WTC11 (cell line): ENCODE measurements around the gene FADS6. TPM values are rescaled to one million over a fixed set of nuclear protein-coding genes. Genes with fewer than 3 reads are reported as not detected.

Experiments used
- ATAC-seq: fragments of 200-7000 bp; cut with Tn5 transposase; 2 replicates; pipeline ENCODE4 v1.10.0; 2021; ENCODE audit warnings: mild to moderate bottlenecking, moderate library complexity
- CTCF ChIA-PET: fragments of 300-600 bp; sonication (Branson Sonifier 250); formaldehyde crosslinking; loops from one replicate; lab custom pipeline; 2021; ENCODE audit warnings: antibody characterized with exemption; lab: Charles Lee
- POLR2A ChIA-PET: fragments of 350-600 bp; sonication (Branson Sonifier 250); formaldehyde crosslinking; loops from one replicate; lab custom pipeline; 2021; ENCODE audit warnings: antibody characterized with exemption; lab: Charles Lee
- DNase-seq: peaks from one replicate; pipeline ENCODE4 v3.0.0; 2021; ENCODE audit warnings: low spot score
- H3K27ac Mint-ChIP-seq: 2 replicates; pipeline ENCODE4 v1.8.0; 2021; ENCODE audit warnings: mixed read lengths
- H3K27me3 Mint-ChIP-seq: 2 replicates; pipeline ENCODE4 v1.8.0; 2021; ENCODE audit warnings: low read depth, mild to moderate bottlenecking, moderate library complexity, mixed read lengths
- H3K36me3 Mint-ChIP-seq: 2 replicates; pipeline ENCODE4 v1.8.0; 2021; ENCODE audit warnings: mixed read lengths
- H3K4me1 Mint-ChIP-seq: 2 replicates; pipeline ENCODE4 v1.8.0; 2022; ENCODE audit warnings: mixed read lengths
- H3K4me3 Mint-ChIP-seq: 2 replicates; pipeline ENCODE4 v1.8.0; 2021; ENCODE audit warnings: mild to moderate bottlenecking, moderate library complexity, mixed read lengths
- H3K9me3 Mint-ChIP-seq: 2 replicates; pipeline ENCODE4 v1.8.0; 2021; ENCODE audit warnings: mixed read lengths
- CBFB ChIP-seq: sonication (generic); formaldehyde crosslinking; IDR thresholded peaks from 2 replicates; pipeline ENCODE4 v1.8.1; 2022; ENCODE audit warnings: mild to moderate bottlenecking, low read depth, missing genetic modification reagents
- CREM ChIP-seq: sonication (generic); formaldehyde crosslinking; IDR thresholded peaks from 2 replicates; pipeline ENCODE4 v1.8.1; 2022; ENCODE audit warnings: mild to moderate bottlenecking, missing genetic modification reagents, moderate library complexity
- GABPB1 ChIP-seq: sonication (generic); formaldehyde crosslinking; IDR thresholded peaks from 2 replicates; pipeline ENCODE4 v1.8.1; 2023; ENCODE audit warnings: mild to moderate bottlenecking, missing genetic modification reagents
- JAZF1 ChIP-seq: fragments of 250-450 bp; sonication (Bioruptor Pico); IDR thresholded peaks from 2 replicates; pipeline ENCODE4 v1.9.0; 2021; ENCODE audit warnings: moderate library complexity, mild to moderate bottlenecking, inconsistent platforms
- MYBL2 ChIP-seq: sonication (generic); formaldehyde crosslinking; IDR thresholded peaks from 2 replicates; pipeline ENCODE4 v1.8.1; 2023; ENCODE audit warnings: mild to moderate bottlenecking, moderate library complexity, missing genetic modification reagents
- RELA ChIP-seq: sonication (generic); formaldehyde crosslinking; IDR thresholded peaks from 2 replicates; pipeline ENCODE4 v1.8.1; 2022; ENCODE audit warnings: missing genetic modification reagents, mild to moderate bottlenecking, borderline replicate concordance
- SOX15 ChIP-seq: fragments of 250-450 bp; sonication (Bioruptor Pico); IDR thresholded peaks from 2 replicates; pipeline ENCODE4 v1.9.0; 2021; ENCODE audit warnings: mild to moderate bottlenecking
- SP1 ChIP-seq: sonication (generic); formaldehyde crosslinking; conservative IDR thresholded peaks from 2 replicates; pipeline ENCODE4 v1.8.1; 2022; ENCODE audit warnings: missing genetic modification reagents
- ZBTB21 ChIP-seq: sonication (generic); formaldehyde crosslinking; IDR thresholded peaks from 2 replicates; pipeline ENCODE4 v1.8.1; 2023; ENCODE audit warnings: mild to moderate bottlenecking, missing genetic modification reagents, borderline replicate concordance
- ZNF121 ChIP-seq: sonication (generic); formaldehyde crosslinking; IDR thresholded peaks from 2 replicates; pipeline ENCODE4 v1.8.0; 2023; ENCODE audit warnings: missing genetic modification reagents
- ZNF138 ChIP-seq: sonication (generic); formaldehyde crosslinking; conservative IDR thresholded peaks from 2 replicates; pipeline ENCODE4 v1.8.1; 2022; ENCODE audit warnings: mild to moderate bottlenecking, moderate library complexity, missing genetic modification reagents
- ZNF232 ChIP-seq: sonication (generic); formaldehyde crosslinking; IDR thresholded peaks from 2 replicates; pipeline ENCODE4 v1.8.0; 2022; ENCODE audit warnings: mild to moderate bottlenecking, missing genetic modification reagents
- total RNA-seq: library from RNA; stranded (reverse); gene quantifications from 3 replicates; pipeline ENCODE4 v1.2.3, GENCODE V29; 2021
- TF ChIP-seq, protein P1 (sequence below): sonication (generic); formaldehyde crosslinking; IDR thresholded peaks from 2 replicates; pipeline ENCODE4 v1.8.0; 2022; ENCODE audit warnings: mild to moderate bottlenecking, missing genetic modification reagents
- TF ChIP-seq, protein P2 (sequence below): sonication (generic); formaldehyde crosslinking; IDR thresholded peaks from 2 replicates; pipeline ENCODE4 v1.8.0; 2023; ENCODE audit warnings: missing genetic modification reagents
- TF ChIP-seq, protein P3 (sequence below): sonication (generic); formaldehyde crosslinking; IDR thresholded peaks from 2 replicates; pipeline ENCODE4 v1.8.0; 2023; ENCODE audit warnings: missing genetic modification reagents, mild to moderate bottlenecking, borderline replicate concordance
- TF ChIP-seq, protein P4 (sequence below): sonication (generic); formaldehyde crosslinking; IDR thresholded peaks from 2 replicates; pipeline ENCODE4 v1.8.1; 2023; ENCODE audit warnings: mild to moderate bottlenecking, missing genetic modification reagents, moderate library complexity
- TF ChIP-seq, protein P5 (sequence below): sonication (generic); formaldehyde crosslinking; IDR thresholded peaks from 2 replicates; pipeline ENCODE4 v1.8.0; 2022; ENCODE audit warnings: missing genetic modification reagents

Gene FADS6
- total RNA-seq, 1 experiment from 2014 or later: 1.2 TPM

- H3K27me3 Mint-ChIP-seq: peaks cover 59% of the 10 kb centered on the region
- POLR2A ChIA-PET: no interaction called here
- peaks cover 13% of the 10 kb centered on the region for H3K4me1 Mint-ChIP-seq
- peak overlapping the region; percentile 70 for H3K4me3 Mint-ChIP-seq
- no peak for ATAC-seq
- TF ChIP-seq, protein P1, sequence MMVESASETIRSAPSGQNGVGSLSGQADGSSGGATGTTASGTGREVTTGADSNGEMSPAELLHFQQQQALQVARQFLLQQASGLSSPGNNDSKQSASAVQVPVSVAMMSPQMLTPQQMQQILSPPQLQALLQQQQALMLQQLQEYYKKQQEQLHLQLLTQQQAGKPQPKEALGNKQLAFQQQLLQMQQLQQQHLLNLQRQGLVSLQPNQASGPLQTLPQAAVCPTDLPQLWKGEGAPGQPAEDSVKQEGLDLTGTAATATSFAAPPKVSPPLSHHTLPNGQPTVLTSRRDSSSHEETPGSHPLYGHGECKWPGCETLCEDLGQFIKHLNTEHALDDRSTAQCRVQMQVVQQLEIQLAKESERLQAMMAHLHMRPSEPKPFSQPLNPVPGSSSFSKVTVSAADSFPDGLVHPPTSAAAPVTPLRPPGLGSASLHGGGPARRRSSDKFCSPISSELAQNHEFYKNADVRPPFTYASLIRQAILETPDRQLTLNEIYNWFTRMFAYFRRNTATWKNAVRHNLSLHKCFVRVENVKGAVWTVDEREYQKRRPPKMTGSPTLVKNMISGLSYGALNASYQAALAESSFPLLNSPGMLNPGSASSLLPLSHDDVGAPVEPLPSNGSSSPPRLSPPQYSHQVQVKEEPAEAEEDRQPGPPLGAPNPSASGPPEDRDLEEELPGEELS (CRISPR knock-in tag): no peak
- TF ChIP-seq ZNF138 (CRISPR knock-in tag) (no peak), SP1 (no peak), CBFB (CRISPR knock-in tag) (no peak)
- H3K9me3 Mint-ChIP-seq: no peaks in the 10 kb centered on the region
- H3K27ac Mint-ChIP-seq: no peak overlapping the region
- DNase-seq: no peak
- H3K36me3 Mint-ChIP-seq: no peaks in the 10 kb centered on the region
- CTCF ChIA-PET: interaction anchor here (0.8 to 7.8 kb wide), 13 partner anchors 8 to 284 kb away, joined by 3 to 206 read pairs (median 4); partner anchors contain the start of genes CDR2L, HID1 and NUP85
These were observed 28.7 kb upstream of the FADS6 start for GRCh38 chr17:74922172-74922571.

DNA sequence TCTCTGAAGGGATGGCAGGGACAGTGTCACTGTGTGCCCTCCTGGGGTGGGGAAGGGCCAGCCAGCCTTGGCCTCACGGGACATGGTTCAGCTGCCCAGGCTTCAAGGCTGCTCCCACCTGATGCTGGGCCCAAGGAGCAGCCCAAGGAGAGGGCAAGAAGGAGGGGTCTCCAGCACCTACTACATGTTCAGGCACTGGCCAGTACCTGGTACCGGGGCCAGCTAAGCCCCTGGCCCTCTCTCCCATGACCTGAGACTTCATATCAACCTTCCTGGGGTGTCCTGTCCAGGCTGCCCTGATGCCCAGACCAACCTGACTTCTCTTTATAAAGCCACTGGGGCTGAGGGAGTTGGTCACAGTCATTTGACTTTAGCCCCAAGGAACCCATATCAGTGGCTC, 28.3 kb upstream of the FADS6 start:
- Mint-ChIP-seq H3K4me3 (no peak overlapping the region), H3K4me1 (peaks cover 13% of the 10 kb centered on the region), H3K27ac (no peak overlapping the region), H3K9me3 (no peaks in the 10 kb centered on the region), H3K36me3 (no peaks in the 10 kb centered on the region), H3K27me3 (peaks cover 55% of the 10 kb centered on the region)
- TF ChIP-seq, protein P2, sequence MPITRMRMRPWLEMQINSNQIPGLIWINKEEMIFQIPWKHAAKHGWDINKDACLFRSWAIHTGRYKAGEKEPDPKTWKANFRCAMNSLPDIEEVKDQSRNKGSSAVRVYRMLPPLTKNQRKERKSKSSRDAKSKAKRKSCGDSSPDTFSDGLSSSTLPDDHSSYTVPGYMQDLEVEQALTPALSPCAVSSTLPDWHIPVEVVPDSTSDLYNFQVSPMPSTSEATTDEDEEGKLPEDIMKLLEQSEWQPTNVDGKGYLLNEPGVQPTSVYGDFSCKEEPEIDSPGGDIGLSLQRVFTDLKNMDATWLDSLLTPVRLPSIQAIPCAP: no peak
- TF ChIP-seq, protein P3, sequence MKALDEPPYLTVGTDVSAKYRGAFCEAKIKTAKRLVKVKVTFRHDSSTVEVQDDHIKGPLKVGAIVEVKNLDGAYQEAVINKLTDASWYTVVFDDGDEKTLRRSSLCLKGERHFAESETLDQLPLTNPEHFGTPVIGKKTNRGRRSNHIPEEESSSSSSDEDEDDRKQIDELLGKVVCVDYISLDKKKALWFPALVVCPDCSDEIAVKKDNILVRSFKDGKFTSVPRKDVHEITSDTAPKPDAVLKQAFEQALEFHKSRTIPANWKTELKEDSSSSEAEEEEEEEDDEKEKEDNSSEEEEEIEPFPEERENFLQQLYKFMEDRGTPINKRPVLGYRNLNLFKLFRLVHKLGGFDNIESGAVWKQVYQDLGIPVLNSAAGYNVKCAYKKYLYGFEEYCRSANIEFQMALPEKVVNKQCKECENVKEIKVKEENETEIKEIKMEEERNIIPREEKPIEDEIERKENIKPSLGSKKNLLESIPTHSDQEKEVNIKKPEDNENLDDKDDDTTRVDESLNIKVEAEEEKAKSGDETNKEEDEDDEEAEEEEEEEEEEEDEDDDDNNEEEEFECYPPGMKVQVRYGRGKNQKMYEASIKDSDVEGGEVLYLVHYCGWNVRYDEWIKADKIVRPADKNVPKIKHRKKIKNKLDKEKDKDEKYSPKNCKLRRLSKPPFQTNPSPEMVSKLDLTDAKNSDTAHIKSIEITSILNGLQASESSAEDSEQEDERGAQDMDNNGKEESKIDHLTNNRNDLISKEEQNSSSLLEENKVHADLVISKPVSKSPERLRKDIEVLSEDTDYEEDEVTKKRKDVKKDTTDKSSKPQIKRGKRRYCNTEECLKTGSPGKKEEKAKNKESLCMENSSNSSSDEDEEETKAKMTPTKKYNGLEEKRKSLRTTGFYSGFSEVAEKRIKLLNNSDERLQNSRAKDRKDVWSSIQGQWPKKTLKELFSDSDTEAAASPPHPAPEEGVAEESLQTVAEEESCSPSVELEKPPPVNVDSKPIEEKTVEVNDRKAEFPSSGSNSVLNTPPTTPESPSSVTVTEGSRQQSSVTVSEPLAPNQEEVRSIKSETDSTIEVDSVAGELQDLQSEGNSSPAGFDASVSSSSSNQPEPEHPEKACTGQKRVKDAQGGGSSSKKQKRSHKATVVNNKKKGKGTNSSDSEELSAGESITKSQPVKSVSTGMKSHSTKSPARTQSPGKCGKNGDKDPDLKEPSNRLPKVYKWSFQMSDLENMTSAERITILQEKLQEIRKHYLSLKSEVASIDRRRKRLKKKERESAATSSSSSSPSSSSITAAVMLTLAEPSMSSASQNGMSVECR (CRISPR knock-in tag): no peak
- no peak for TF ChIP-seq SOX15 (CRISPR knock-in tag)
- TF ChIP-seq ZBTB21 (CRISPR knock-in tag): no peak
- no peak for TF ChIP-seq RELA
- no peak for TF ChIP-seq ZNF232 (CRISPR knock-in tag)
- no peak for TF ChIP-seq JAZF1 (CRISPR knock-in tag)
- no peak for TF ChIP-seq MYBL2 (CRISPR knock-in tag)
- no peak for TF ChIP-seq CREM
- no peak for TF ChIP-seq CBFB (CRISPR knock-in tag)
- TF ChIP-seq, protein P4, sequence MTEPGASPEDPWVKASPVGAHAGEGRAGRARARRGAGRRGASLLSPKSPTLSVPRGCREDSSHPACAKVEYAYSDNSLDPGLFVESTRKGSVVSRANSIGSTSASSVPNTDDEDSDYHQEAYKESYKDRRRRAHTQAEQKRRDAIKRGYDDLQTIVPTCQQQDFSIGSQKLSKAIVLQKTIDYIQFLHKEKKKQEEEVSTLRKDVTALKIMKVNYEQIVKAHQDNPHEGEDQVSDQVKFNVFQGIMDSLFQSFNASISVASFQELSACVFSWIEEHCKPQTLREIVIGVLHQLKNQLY (CRISPR knock-in tag): no peak
- TF ChIP-seq ZNF121 (CRISPR knock-in tag): no peak
- no peak for TF ChIP-seq GABPB1 (CRISPR knock-in tag)
- TF ChIP-seq, protein P5, sequence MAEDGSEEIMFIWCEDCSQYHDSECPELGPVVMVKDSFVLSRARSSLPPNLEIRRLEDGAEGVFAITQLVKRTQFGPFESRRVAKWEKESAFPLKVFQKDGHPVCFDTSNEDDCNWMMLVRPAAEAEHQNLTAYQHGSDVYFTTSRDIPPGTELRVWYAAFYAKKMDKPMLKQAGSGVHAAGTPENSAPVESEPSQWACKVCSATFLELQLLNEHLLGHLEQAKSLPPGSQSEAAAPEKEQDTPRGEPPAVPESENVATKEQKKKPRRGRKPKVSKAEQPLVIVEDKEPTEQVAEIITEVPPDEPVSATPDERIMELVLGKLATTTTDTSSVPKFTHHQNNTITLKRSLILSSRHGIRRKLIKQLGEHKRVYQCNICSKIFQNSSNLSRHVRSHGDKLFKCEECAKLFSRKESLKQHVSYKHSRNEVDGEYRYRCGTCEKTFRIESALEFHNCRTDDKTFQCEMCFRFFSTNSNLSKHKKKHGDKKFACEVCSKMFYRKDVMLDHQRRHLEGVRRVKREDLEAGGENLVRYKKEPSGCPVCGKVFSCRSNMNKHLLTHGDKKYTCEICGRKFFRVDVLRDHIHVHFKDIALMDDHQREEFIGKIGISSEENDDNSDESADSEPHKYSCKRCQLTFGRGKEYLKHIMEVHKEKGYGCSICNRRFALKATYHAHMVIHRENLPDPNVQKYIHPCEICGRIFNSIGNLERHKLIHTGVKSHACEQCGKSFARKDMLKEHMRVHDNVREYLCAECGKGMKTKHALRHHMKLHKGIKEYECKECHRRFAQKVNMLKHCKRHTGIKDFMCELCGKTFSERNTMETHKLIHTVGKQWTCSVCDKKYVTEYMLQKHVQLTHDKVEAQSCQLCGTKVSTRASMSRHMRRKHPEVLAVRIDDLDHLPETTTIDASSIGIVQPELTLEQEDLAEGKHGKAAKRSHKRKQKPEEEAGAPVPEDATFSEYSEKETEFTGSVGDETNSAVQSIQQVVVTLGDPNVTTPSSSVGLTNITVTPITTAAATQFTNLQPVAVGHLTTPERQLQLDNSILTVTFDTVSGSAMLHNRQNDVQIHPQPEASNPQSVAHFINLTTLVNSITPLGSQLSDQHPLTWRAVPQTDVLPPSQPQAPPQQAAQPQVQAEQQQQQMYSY: no peak
- ATAC-seq (no peak), DNase-seq (no peak)
- ChIA-PET CTCF (interaction anchor here (0.7 to 7.8 kb wide), 5 partner anchors 12 to 42 kb away, joined by 3 to 206 read pairs (median 12); partner anchors contain the start of gene FADS6), POLR2A (no interaction called here)
